K562 (cell line): ENCODE data around the gene CRKL. TPM values are rescaled to one million over a fixed set of nuclear protein-coding genes. Genes with fewer than 3 reads are reported as not detected.
A peak's percentile ranks its signal among the peaks of the same experiment; 100 is the strongest.

Source experiments
- KLF10 ChIP-seq: fragments of 250-450 bp; sonication (Bioruptor Pico); IDR thresholded peaks from 2 replicates; pipeline ENCODE4 v1.6.1; 2021; ENCODE audit warnings: matching md5 sums
- MAFF ChIP-seq: IDR thresholded peaks from 2 replicates; pipeline ENCODE4 v1.6.1; 2012; ENCODE audit warnings: low read length, improper control_type of control experiment
- MNT ChIP-seq, 2 experiments: fragments of 450-650 bp; conservative IDR thresholded peaks; 2 replicates each; pipeline ENCODE4 v1.6.1; 2017; ENCODE audit warnings: mild to moderate bottlenecking in 2 of 2, moderate library complexity in 2 of 2
- STAT5A ChIP-seq: IDR thresholded peaks from 2 replicates; pipeline ENCODE4 v1.6.1; 2012; ENCODE audit warnings: low read length, inconsistent platforms, borderline replicate concordance
- ZNF384 ChIP-seq: IDR thresholded peaks from 2 replicates; pipeline ENCODE4 v1.6.1; 2012; ENCODE audit warnings: low read depth, low read length, improper control_type of control experiment
- polyA plus RNA-seq, 8 experiments: library from polyadenylated mRNA; depleted of rRNA in 4 of 8; stranded (reverse) in 5 of 8; unstranded in 3 of 8; fragments of >200 nt; fragmentation: Nextera tagmentation in 2 of 8; fragmentation: Illumina TruSeq in 1 of 8; extraction: Ambion mirVana in 2 of 8; extraction: Trizol in 1 of 8; gene quantifications; 2 replicates each; pipeline versions ENCODE4 v1.2.1 to v1.2.3, GENCODE V29; 2011 to 2014; ENCODE audit warnings: inconsistent platforms in 1 of 8, missing spikeins in 1 of 8
- total RNA-seq, 7 experiments: library from RNA; depleted of rRNA in 6 of 7; stranded (reverse); fragments of >200 nt in 6 of 7; fragmentation: Illumina TruSeq in 2 of 7; extraction: Trizol in 2 of 7; gene quantifications; 2 replicates each; pipeline versions ENCODE4 v1.2.1 to v1.2.3, GENCODE V29; 2011 to 2021; ENCODE audit warnings: low replicate concordance in 1 of 7
- TF ChIP-seq, protein P1 (sequence below): fragments of 450-650 bp; formaldehyde crosslinking; IDR thresholded peaks from 2 replicates; pipeline ENCODE4 v1.4.0; 2022; ENCODE audit warnings: missing genetic modification characterization
- TF ChIP-seq, protein P2 (sequence below): fragments of 450-650 bp; IDR thresholded peaks from 2 replicates; pipeline ENCODE4 v1.6.1; 2016; ENCODE audit warnings: mild to moderate bottlenecking, moderate library complexity
- TF ChIP-seq, protein P3 (sequence below): sonication (generic); formaldehyde crosslinking; IDR thresholded peaks from 2 replicates; pipeline ENCODE4 v1.8.0; 2022; ENCODE audit warnings: mild to moderate bottlenecking, low read depth, missing genetic modification reagents

Gene CRKL
- total and polyA plus RNA-seq, 9 of the 15 experiments (the other 6 are each of a cell fraction or from before 2014, with no cell fraction given), result 100 to 263 (median 124) TPM

GRCh38 chr22:20909543-20910303 is 7.5 kb upstream of the CRKL start (continued):
- TF ChIP-seq ZNF384 (peak; percentile 72), STAT5A (no peak), MNT (conservative IDR thresholded peaks at IDR 0.05) (no peak), MAFF (peak; percentile 41; the same call in 1 of the 2 replicates), KLF10 (CRISPR knock-in tag) (no peak)
- TF ChIP-seq, protein P1, sequence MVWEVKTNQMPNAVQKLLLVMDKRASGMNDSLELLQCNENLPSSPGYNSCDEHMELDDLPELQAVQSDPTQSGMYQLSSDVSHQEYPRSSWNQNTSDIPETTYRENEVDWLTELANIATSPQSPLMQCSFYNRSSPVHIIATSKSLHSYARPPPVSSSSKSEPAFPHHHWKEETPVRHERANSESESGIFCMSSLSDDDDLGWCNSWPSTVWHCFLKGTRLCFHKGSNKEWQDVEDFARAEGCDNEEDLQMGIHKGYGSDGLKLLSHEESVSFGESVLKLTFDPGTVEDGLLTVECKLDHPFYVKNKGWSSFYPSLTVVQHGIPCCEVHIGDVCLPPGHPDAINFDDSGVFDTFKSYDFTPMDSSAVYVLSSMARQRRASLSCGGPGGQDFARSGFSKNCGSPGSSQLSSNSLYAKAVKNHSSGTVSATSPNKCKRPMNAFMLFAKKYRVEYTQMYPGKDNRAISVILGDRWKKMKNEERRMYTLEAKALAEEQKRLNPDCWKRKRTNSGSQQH (CRISPR knock-in tag), result peak; percentile 66; the same call in 1 of the 2 replicates
- TF ChIP-seq, protein P2, sequence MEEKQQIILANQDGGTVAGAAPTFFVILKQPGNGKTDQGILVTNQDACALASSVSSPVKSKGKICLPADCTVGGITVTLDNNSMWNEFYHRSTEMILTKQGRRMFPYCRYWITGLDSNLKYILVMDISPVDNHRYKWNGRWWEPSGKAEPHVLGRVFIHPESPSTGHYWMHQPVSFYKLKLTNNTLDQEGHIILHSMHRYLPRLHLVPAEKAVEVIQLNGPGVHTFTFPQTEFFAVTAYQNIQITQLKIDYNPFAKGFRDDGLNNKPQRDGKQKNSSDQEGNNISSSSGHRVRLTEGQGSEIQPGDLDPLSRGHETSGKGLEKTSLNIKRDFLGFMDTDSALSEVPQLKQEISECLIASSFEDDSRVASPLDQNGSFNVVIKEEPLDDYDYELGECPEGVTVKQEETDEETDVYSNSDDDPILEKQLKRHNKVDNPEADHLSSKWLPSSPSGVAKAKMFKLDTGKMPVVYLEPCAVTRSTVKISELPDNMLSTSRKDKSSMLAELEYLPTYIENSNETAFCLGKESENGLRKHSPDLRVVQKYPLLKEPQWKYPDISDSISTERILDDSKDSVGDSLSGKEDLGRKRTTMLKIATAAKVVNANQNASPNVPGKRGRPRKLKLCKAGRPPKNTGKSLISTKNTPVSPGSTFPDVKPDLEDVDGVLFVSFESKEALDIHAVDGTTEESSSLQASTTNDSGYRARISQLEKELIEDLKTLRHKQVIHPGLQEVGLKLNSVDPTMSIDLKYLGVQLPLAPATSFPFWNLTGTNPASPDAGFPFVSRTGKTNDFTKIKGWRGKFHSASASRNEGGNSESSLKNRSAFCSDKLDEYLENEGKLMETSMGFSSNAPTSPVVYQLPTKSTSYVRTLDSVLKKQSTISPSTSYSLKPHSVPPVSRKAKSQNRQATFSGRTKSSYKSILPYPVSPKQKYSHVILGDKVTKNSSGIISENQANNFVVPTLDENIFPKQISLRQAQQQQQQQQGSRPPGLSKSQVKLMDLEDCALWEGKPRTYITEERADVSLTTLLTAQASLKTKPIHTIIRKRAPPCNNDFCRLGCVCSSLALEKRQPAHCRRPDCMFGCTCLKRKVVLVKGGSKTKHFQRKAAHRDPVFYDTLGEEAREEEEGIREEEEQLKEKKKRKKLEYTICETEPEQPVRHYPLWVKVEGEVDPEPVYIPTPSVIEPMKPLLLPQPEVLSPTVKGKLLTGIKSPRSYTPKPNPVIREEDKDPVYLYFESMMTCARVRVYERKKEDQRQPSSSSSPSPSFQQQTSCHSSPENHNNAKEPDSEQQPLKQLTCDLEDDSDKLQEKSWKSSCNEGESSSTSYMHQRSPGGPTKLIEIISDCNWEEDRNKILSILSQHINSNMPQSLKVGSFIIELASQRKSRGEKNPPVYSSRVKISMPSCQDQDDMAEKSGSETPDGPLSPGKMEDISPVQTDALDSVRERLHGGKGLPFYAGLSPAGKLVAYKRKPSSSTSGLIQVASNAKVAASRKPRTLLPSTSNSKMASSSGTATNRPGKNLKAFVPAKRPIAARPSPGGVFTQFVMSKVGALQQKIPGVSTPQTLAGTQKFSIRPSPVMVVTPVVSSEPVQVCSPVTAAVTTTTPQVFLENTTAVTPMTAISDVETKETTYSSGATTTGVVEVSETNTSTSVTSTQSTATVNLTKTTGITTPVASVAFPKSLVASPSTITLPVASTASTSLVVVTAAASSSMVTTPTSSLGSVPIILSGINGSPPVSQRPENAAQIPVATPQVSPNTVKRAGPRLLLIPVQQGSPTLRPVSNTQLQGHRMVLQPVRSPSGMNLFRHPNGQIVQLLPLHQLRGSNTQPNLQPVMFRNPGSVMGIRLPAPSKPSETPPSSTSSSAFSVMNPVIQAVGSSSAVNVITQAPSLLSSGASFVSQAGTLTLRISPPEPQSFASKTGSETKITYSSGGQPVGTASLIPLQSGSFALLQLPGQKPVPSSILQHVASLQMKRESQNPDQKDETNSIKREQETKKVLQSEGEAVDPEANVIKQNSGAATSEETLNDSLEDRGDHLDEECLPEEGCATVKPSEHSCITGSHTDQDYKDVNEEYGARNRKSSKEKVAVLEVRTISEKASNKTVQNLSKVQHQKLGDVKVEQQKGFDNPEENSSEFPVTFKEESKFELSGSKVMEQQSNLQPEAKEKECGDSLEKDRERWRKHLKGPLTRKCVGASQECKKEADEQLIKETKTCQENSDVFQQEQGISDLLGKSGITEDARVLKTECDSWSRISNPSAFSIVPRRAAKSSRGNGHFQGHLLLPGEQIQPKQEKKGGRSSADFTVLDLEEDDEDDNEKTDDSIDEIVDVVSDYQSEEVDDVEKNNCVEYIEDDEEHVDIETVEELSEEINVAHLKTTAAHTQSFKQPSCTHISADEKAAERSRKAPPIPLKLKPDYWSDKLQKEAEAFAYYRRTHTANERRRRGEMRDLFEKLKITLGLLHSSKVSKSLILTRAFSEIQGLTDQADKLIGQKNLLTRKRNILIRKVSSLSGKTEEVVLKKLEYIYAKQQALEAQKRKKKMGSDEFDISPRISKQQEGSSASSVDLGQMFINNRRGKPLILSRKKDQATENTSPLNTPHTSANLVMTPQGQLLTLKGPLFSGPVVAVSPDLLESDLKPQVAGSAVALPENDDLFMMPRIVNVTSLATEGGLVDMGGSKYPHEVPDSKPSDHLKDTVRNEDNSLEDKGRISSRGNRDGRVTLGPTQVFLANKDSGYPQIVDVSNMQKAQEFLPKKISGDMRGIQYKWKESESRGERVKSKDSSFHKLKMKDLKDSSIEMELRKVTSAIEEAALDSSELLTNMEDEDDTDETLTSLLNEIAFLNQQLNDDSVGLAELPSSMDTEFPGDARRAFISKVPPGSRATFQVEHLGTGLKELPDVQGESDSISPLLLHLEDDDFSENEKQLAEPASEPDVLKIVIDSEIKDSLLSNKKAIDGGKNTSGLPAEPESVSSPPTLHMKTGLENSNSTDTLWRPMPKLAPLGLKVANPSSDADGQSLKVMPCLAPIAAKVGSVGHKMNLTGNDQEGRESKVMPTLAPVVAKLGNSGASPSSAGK, result no peak
- TF ChIP-seq, protein P3, sequence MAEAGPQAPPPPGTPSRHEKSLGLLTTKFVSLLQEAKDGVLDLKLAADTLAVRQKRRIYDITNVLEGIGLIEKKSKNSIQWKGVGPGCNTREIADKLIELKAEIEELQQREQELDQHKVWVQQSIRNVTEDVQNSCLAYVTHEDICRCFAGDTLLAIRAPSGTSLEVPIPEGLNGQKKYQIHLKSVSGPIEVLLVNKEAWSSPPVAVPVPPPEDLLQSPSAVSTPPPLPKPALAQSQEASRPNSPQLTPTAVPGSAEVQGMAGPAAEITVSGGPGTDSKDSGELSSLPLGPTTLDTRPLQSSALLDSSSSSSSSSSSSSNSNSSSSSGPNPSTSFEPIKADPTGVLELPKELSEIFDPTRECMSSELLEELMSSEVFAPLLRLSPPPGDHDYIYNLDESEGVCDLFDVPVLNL, result 0 out of 2 replicates have a peak, but pooled peaks have one; percentile 10
